COLO668 (cell line): Measurements from ENCODE around the gene XRCC4.
"Not testable (repeated sequence)": the region's sequence is repeated elsewhere in the genome, so short reads cannot be mapped to it uniquely, and the experiment has no call there.

ENCODE experiments used
- DNase-seq: peaks from one replicate; lab custom pipeline; 2025; ENCODE audit not compliant: unreplicated experiment; lab: John Stamatoyannopoulos, UW

Gene XRCC4

DNA sequence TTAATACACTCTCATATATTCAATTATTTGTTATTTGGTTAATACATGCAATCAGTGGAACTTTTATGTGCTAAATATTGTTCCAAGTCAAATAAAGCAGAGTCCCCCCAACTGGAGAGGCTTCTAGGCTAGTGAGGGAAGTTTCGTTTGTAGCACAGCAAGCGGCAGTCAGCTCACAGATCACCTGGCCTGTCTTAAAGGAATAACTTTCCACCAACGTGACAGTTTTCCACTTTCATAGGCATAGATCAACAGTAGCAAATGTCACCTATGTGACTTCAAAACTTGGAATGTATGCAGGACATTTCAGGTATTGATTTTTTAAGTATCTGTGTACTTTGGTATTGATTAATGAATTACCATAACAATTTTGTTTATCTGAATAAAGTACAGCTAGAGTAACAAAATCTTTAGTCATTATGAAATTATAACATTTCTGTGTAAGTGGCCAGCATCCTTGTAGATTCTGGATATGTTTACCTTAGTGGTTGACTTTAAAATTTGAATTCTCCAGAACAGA lies 264.5 kb downstream of the XRCC4 start:
- DNase-seq: no peak

- DNase-seq: no peak
Measured at GRCh38 chr5:83342465-83342864, 265.1 kb downstream of the XRCC4 start.

GRCh38 chr5:83343299-83343698 lies 266.0 kb downstream of the XRCC4 start:
- no peak for DNase-seq

- no peak for DNase-seq
Measured at GRCh38 chr5:83345423-83345822, 268.1 kb downstream of the XRCC4 start.

GRCh38 chr5:83348281-83348780 lies 271.0 kb downstream of the XRCC4 start:
- no peak for DNase-seq

GRCh38 chr5:83353231-83353630 lies 275.9 kb downstream of the XRCC4 start:
- no peak for DNase-seq

DNA sequence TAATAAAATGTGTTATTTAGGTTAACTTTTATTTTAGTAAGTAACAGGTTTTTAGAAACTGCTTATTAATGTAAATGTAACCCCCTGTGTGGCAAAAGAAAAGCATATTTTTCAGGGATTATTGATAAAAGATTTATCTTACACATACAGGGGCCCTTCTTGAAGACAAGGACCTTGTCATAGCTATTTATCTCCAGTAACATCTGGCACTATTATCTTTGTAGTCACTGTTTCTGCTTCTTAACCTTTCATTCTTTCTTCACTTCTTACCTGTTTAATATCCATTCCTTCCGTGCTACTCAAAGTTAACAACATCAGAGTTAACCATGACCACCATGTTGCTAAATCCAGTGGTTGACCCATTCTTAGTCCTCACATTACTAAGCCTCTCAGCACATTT lies 276.4 kb downstream of the XRCC4 start:
- no peak for DNase-seq

DNA sequence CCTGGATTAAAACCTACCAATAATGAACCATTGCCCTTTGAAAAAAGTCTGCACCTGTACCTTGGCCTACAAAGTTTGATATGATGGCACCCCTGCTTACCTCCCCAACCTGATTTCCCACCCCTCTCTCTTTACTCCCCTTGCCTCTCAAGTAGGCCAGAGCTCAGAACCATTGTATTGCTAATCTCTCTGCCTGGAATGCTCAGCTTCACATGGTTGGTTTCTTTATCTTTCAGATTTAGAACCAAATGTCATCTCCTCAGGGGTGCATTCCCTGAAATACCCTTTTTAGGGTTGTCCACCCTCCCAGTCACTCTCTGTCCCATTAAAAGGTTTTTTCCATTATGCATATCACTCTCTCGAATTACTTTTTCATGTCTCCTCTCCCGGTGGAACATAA lies 277.6 kb downstream of the XRCC4 start:
- no peak for DNase-seq

DNA sequence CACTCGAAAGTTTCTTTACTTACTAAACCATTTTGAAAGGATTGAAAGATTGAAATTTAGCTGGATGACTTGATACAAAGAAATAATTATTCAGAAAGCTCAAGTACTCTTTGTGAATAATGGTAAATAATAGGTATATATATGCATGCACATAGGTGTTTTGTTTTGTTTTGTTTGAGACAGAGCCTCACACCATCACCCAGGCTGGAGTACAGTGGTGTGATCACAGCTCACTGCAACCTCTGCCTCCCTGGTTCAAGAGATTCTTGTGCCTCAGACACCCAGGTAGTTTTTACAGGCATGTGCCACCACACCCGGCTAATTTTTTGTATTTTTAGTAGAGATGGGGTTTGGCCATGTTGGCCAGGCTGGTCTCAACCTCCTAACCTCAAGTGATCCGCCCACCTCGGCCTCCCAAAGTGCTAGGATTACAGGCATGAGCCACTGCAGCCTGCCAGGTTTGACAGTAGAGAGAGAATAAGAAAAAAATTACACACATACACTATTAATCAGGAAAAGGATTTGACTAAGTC lies 278.2 kb downstream of the XRCC4 start:
- not testable (repeated sequence) for DNase-seq

DNA sequence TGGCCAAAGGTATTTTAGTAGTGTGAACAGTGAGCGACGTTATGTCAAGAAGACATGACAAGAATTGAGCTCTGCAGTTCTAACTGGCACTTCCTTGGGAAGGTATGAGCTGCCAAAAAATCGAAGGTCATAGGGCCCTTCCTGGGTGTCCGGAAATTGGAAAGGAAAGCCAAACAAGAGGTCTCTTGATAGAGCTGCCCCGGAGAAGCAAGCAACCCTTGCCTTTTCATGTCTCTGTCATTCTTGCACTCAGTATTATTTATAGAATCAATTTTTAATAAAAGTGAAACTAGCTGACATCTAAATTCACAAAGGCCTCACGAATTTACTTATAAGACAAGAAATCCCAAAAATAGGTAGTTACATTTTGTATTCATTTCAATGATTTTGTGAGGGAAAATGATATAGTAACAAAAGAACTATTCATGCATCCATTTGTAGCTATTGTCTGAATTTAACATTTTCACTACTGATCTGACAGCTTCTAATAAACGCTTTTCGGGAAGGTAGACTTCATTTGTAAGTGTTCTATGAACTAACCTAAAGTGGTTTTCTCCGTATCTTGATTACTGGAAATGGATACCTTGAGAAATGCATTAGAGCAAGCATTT lies 280.4 kb downstream of the XRCC4 start:
- no peak for DNase-seq

- DNase-seq: no peak
Measured at GRCh38 chr5:83360573-83360972, 283.2 kb downstream of the XRCC4 start.

GRCh38 chr5:83362526-83362925 lies 285.2 kb downstream of the XRCC4 start:
- no peak for DNase-seq

DNA sequence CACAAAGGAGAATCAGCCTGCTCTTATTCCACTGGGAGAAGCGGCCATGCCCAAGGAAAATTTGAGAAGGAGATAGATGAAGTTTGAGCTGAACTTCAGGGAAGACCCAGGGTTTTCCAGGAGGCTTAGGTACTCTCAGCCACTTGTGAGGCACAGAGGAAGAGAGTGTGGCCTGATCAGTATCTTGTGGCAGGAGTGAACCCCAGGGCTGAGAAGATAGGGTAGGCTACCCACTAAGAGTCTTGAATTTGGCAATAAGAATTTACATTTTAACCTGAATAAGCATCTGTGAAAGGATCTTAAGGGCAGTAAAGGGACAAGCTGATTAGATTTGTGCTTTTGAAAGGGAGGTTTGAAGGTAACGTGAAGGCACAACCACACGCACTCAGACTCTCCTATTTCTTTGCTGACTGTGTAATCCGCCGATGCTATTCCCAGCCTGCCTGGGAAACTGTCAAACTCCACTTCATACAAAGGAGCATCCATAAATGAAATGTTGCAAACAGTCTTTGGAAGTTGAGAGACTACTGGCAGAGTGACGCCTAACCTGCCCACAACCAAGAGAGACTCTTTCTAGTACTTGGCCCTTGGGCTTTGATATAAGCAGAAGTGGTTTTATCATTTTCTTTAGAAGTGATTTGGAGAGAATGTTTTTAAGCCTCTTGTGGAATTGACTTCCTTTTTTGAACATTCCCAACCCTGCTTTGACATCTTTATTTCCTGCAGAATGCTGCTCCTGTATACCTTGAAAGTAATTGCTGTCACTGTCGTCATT lies 286.0 kb downstream of the XRCC4 start:
- DNase-seq: no peak

GRCh38 chr5:83363886-83364275 lies 286.5 kb downstream of the XRCC4 start:
- no peak for DNase-seq

GRCh38 chr5:83364312-83365299 lies 287.3 kb downstream of the XRCC4 start:
- DNase-seq: no peak

DNA sequence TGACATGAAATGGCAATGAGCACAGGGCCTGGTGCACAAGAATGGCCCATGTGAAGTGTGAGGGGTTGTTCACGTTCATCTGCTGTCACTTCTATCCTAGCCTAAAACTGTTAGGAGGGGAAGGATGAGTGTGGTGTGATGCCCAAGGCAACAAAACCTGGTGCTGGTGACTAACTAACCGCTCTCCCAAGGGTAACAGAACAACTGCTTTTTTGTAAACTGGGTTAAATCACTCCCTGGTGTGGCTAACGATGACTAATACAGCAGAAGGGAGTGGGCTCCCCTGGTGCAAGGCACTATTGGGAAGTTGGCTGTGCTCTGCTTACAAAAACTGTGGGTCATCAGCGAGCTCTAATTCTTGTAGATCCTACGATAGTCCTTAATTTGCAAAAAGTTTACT lies 291.0 kb downstream of the XRCC4 start:
- no peak for DNase-seq

GRCh38 chr5:83368835-83369234 lies 291.5 kb downstream of the XRCC4 start:
- no peak for DNase-seq

GRCh38 chr5:83370957-83371356 lies 293.6 kb downstream of the XRCC4 start:
- DNase-seq: no peak

GRCh38 chr5:83371726-83372125 lies 294.4 kb downstream of the XRCC4 start:
- DNase-seq: no peak

GRCh38 chr5:83374547-83374946 lies 297.2 kb downstream of the XRCC4 start:
- no peak for DNase-seq
